Spleen (tissue), 11 donors: Measurements from ENCODE around the gene CSNK2A1. TPM values are rescaled to one million over a fixed set of nuclear protein-coding genes. Genes with fewer than 3 reads are reported as not detected.

Experiments
- DNase-seq: peaks from one replicate; pipeline ENCODE4 v3.0.0-alpha.2; 2020
- H3K27ac ChIP-seq, 8 donors: fragments of 200-600 bp; sonication (generic) in 7 of 8; 1 replicate in 4 of 8; 2 replicates in 4 of 8; pipeline versions ENCODE4 v1.5.0 to v1.8.0; 2016 to 2021; ENCODE audit warnings: inconsistent platforms in 4 of 8, mild to moderate bottlenecking in 4 of 8, moderate library complexity in 1 of 8
- H3K27me3 ChIP-seq, 7 donors: fragments of 200-600 bp; sonication (generic) in 6 of 7; replicated peaks in 1 of 7; 1 replicate in 4 of 7; 2 replicates in 3 of 7; pipeline versions ENCODE4 v1.5.0 to v1.8.0; 2016 to 2021; ENCODE audit warnings: inconsistent platforms in 3 of 7, mild to moderate bottlenecking in 1 of 7
- H3K36me3 ChIP-seq, 6 donors: fragments of 200-600 bp; sonication (generic) in 5 of 6; 1 replicate in 4 of 6; 2 replicates in 2 of 6; pipeline versions ENCODE4 v1.5.0 to v1.8.0; 2016 to 2021; ENCODE audit warnings: inconsistent platforms in 2 of 6
- H3K4me1 ChIP-seq, 6 donors: fragments of 200-600 bp; sonication (generic) in 5 of 6; 1 replicate in 3 of 6; 2 replicates in 3 of 6; pipeline versions ENCODE4 v1.5.0 to v1.8.0; 2016 to 2021; ENCODE audit warnings: inconsistent platforms in 3 of 6
- H3K4me3 ChIP-seq, 8 donors: fragments of 200-600 bp; sonication (generic) in 7 of 8; 1 replicate in 4 of 8; 2 replicates in 4 of 8; pipeline versions ENCODE4 v1.5.0 to v1.8.0; 2016 to 2021; ENCODE audit warnings: inconsistent platforms in 4 of 8, mild to moderate bottlenecking in 4 of 8, moderate library complexity in 2 of 8
- H3K9me3 ChIP-seq, 8 donors: fragments of 200-600 bp; sonication (generic) in 7 of 8; 1 replicate in 4 of 8; 2 replicates in 4 of 8; pipeline versions ENCODE4 v1.5.0 to v1.8.0; 2016 to 2021; ENCODE audit warnings: inconsistent platforms in 4 of 8
- CTCF ChIP-seq, 11 experiments: fragments of 200-600 bp in 7 of 11; fragments of 450-650 bp in 4 of 11; sonication (generic) in 4 of 11; IDR thresholded peaks in 8 of 11; conservative IDR thresholded peaks in 3 of 11; 1 replicate in 7 of 11; 2 replicates in 4 of 11; pipeline versions ENCODE4 v1.4.0 to v1.8.0; 2016 to 2021; ENCODE audit warnings: antibody characterized with exemption in 11 of 11, inconsistent platforms in 4 of 11, mild to moderate bottlenecking in 1 of 11
- POLR2A ChIP-seq, 3 donors: fragments of 450-650 bp; IDR thresholded peaks; one replicate each; pipeline ENCODE4 v1.5.1; 2017; ENCODE audit warnings: antibody characterized with exemption in 3 of 3, mild to moderate bottlenecking in 1 of 3
- POLR2AphosphoS5 ChIP-seq, 3 donors: sonication (generic); formaldehyde crosslinking; IDR thresholded peaks; one replicate each; pipeline ENCODE4 v1.5.1; 2017; ENCODE audit warnings: antibody characterized with exemption in 3 of 3
- WGBS, 5 donors: extraction: QIAGEN DNeasy Blood & Tissue Kit in 3 of 5; methylation state at CpG; one replicate each; pipeline versions ENCODE4 v1.1.5 to v1.1.7; 2013 to 2018; 5-methylcytosine and 5-hydroxymethylcytosine counted together
- intact Hi-C: fragments of 100-400 bp; cut with DNase I; formaldehyde crosslinking; loops from one replicate; pipeline ENCODE4 v1.15.0; 2023; ENCODE audit warnings: low total_unique reads
- polyA plus RNA-seq, 3 donors: library from polyadenylated mRNA; stranded (reverse); fragments of 200-250 nt; gene quantifications; one replicate each; pipeline ENCODE4 v1.2.1, GENCODE V29; 2013
- total RNA-seq, 7 donors: library from RNA; depleted of rRNA in 3 of 7; stranded (reverse); fragments of >200 nt in 3 of 7; fragmentation: NEBNext Ultra II Directional in 4 of 7; extraction: Animal tissue kit (Norgen Biotek cat#: 25700) in 4 of 7; gene quantifications; one replicate each; pipeline versions ENCODE4 v1.1.0 to v1.2.1, GENCODE V29; 2016 to 2021
- donor health status: healthy with polysubstance abuse.
- donor health status: DM: no; HTN: no; CAD: no; lungs with moderate emphysema.
- donor health status: DM: no; HTN: no; CAD: no.
- donor health status: Bipolar disorder and iron deficiency.
- donor health status: healthy.
- donor health status: DM: no; HTN: no; CAD: no.
- donor health status: DM: yes; HTN: yes; CAD: no.

The CSNK2A1 gene
- total and polyA plus RNA-seq, 10 donors = 16.4 to 92.9 (median 88.1) TPM

DNA sequence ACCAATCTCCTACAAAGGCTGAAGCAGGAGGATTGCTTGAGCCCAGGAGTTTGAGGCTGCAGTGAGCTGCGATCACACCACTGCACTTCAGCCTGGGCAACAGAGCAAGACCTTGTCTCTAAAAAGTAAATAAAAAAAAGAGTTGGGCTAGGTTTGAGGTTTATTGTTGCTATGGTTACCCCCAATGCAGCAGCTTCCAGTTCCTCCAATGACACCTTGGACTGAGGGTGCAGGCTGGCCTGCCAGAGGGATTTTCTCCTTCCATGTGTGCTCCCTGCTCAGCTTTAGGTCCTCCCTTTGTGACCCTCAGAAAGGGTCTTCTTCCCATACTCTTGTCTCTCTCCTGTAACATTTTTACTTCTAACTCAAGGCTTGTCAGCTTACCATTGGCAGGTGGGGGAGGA is 70.7 kb downstream of the CSNK2A1 start:
- intact Hi-C loops = no loop called here
- Histone ChIP-seq H3K27me3 (peaks cover 0 to 3% (median 0%) of the 10 kb centered on the region in 7 donors), H3K4me3 (no peak overlapping the region), H3K27ac (no peak overlapping the region), H3K36me3 (peaks cover 0 to 33% (median 1%) of the 10 kb centered on the region in 6 donors), H3K4me1 (no peaks in the 10 kb centered on the region), H3K9me3 (peaks cover 0 to 9% (median 2%) of the 10 kb centered on the region in 8 donors)
- TF ChIP-seq POLR2A (IDR thresholded peaks at IDR 0.05) (no peak), CTCF (IDR thresholded peaks at IDR 0.05 in 8 of 11, conservative IDR thresholded peaks at IDR 0.05 in 3 of 11) (no peak), POLR2AphosphoS5 (IDR thresholded peaks at IDR 0.05) (no peak)
- no peak for DNase-seq
- 86 to 94% (median 90%) methylated on average over 1 of the region's 1 CpG for WGBS, 5 donors

DNA sequence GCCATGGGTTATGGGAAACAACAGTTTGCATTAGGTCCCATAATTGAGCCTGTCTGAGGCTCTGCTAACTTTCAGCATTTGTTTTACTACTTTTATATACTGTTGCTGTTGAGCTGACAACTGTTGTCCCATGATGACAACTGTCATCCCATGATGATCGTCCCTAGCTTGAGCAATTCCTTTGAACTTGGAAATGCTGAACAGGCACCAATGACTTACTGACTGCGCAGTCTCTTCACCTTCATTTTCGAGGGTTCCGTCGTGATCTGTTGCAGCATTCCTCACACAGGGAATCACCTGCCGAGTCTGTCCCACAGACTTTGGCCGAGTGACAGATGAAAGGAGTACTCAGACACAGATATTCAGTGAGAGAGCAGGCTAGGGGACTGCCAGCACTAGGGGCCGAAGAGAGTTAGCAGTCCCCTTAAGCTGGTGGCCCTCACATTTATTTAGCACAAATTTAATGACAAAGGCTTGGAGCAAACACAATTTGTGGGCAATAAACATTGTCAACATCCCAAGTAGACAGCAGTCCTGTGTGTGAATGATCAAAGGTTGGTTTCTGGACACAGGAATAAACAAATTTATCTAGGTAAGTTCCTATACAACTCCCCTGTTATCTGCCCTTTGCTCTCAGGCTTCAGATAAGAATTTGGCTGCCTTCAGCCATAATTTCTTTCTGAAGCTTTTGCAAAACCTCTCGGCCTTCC is 71.3 kb downstream of the CSNK2A1 start:
- 87 to 95% (median 94%) methylated on average over 9 of the region's 9 CpGs for WGBS, 5 donors
- intact Hi-C loops = no loop called here

DNA sequence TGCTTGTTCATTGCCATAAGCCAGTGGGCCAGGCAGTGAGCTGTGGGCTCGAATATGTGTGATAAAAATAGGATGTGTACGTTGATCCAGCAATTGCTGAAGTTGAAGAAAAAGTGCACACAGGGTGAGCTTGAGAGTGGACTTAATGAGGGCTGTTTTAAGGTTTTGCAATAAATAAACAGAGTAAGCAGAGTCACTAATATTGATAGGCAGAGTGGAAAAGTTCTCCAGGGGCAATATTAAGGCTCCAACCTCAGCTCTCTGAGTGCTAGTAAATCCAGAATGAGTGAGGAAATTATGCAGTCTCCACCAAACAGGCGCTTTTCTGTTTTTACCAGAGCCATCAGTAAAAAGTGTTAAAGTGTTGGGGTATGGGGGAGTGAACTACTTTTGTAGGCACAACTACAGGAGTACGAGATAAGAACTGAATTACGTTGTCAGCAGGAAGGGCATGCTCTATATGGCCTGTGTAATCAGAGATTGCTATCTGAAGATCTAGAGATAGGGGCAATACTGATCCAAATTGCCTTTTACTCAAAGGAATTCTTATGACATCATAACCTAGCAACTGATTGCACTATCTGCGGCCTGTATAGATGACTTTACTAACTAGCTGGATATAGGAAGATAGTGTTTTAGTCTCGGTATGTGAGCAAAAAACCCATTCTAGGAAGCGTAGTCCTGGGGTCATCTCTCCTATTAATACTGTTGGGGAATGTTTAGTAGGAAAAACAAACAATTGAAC is 73.7 kb downstream of the CSNK2A1 start:
- no peak for TF ChIP-seq POLR2AphosphoS5 (IDR thresholded peaks at IDR 0.05)
- TF ChIP-seq CTCF (IDR thresholded peaks at IDR 0.05 in 8 of 11, conservative IDR thresholded peaks at IDR 0.05 in 3 of 11) = no peak
- no peak for TF ChIP-seq POLR2A (IDR thresholded peaks at IDR 0.05)
- H3K9me3 ChIP-seq = peaks cover 0 to 15% (median 2%) of the 10 kb centered on the region in 8 donors
- no peak for DNase-seq
- H3K4me3 ChIP-seq = no peak overlapping the region
- no peaks in the 10 kb centered on the region for H3K4me1 ChIP-seq
- intact Hi-C loops = no loop called here
- WGBS, 5 donors = 83 to 86% (median 85%) methylated on average over 8 of the region's 8 CpGs
- H3K36me3 ChIP-seq = peaks cover 0 to 8% (median 0%) of the 10 kb centered on the region in 6 donors
- peaks cover 0 to 5% (median 0%) of the 10 kb centered on the region in 7 donors for H3K27me3 ChIP-seq
- H3K27ac ChIP-seq = no peak overlapping the region

More for the DNA sequence above, 71.3 kb downstream of the CSNK2A1 start:
- DNase-seq = no peak
- Histone ChIP-seq H3K36me3 (peaks cover 0 to 27% (median 0%) of the 10 kb centered on the region in 6 donors), H3K9me3 (peaks cover 0 to 15% (median 2%) of the 10 kb centered on the region in 8 donors), H3K27ac (no peak overlapping the region), H3K4me3 (no peak overlapping the region), H3K4me1 (no peaks in the 10 kb centered on the region), H3K27me3 (peaks cover 0 to 5% (median 0%) of the 10 kb centered on the region in 7 donors)
- TF ChIP-seq CTCF (IDR thresholded peaks at IDR 0.05 in 8 of 11, conservative IDR thresholded peaks at IDR 0.05 in 3 of 11) (no peak), POLR2AphosphoS5 (IDR thresholded peaks at IDR 0.05) (no peak), POLR2A (IDR thresholded peaks at IDR 0.05) (no peak)

DNA sequence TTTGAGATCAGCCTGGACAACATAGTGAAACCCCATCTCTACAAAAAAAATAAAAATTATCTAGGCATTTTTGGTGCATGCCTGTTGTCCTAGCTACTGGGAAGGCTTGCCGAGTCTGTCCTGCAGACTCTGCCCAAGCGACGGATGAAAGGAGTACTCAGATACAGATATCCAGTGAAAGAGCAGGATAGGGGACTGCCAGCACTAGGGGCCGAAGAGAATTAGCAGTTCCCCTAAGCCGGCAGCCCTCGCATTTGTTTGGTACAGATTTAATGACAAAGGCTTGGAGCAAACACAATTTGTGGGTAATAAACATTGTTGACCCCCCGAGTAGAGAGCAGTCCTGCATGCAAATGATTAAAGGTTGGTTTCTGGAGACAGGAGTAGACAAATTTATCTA is 75.8 kb downstream of the CSNK2A1 start:
- TF ChIP-seq POLR2AphosphoS5 (IDR thresholded peaks at IDR 0.05) = no peak
- TF ChIP-seq CTCF (IDR thresholded peaks at IDR 0.05 in 8 of 11, conservative IDR thresholded peaks at IDR 0.05 in 3 of 11) = no peak
- TF ChIP-seq POLR2A (IDR thresholded peaks at IDR 0.05) = no peak

More for the DNA sequence above, 75.8 kb downstream of the CSNK2A1 start:
- H3K36me3 ChIP-seq = no peaks in the 10 kb centered on the region
- no peak overlapping the region for H3K27ac ChIP-seq
- no peak for DNase-seq
- H3K27me3 ChIP-seq = peaks cover 0 to 5% (median 0%) of the 10 kb centered on the region in 7 donors
- no peak overlapping the region for H3K4me3 ChIP-seq
- H3K4me1 ChIP-seq = peaks cover 4 to 9% (median 6%) of the 10 kb centered on the region in 6 donors
- intact Hi-C loops = no loop called here
- 82 to 95% (median 90%) methylated on average over 7 of the region's 7 CpGs for WGBS, 5 donors
- H3K9me3 ChIP-seq = peaks cover 0 to 15% (median 2%) of the 10 kb centered on the region in 8 donors
